ENCODE measurements around the gene TMEM92.

The TMEM92 gene

DNA sequence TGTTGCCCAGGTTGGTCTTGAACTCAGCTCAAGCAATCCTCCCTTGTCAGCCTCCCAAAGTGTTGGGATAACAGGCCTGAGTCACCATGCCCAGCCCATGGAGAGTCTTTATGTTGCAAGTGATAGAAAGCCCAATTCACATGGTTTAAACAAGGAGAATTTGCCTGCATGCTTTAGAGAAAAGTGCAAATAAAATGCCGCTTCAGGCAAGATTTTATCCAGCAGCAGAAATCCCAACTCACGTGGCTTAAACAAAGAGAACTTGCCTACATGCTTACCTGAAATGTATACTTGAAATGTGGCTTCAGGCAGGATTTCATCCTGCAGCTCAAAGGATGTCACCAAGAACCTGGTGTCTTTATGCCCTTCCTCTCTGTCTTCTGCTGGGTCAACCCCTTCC is 42.9 kb downstream of the TMEM92 start:
- no peak overlapping the region for H3K27ac Mint-ChIP-seq
- H3K4me3 Mint-ChIP-seq = no peak overlapping the region
- peaks cover 22% of the 10 kb centered on the region for H3K27me3 Mint-ChIP-seq
- ATAC-seq = no peak
- no peaks in the 10 kb centered on the region for H3K4me1 Mint-ChIP-seq
- no peaks in the 10 kb centered on the region for H3K36me3 Mint-ChIP-seq
- no peaks in the 10 kb centered on the region for H3K9me3 Mint-ChIP-seq

DNA sequence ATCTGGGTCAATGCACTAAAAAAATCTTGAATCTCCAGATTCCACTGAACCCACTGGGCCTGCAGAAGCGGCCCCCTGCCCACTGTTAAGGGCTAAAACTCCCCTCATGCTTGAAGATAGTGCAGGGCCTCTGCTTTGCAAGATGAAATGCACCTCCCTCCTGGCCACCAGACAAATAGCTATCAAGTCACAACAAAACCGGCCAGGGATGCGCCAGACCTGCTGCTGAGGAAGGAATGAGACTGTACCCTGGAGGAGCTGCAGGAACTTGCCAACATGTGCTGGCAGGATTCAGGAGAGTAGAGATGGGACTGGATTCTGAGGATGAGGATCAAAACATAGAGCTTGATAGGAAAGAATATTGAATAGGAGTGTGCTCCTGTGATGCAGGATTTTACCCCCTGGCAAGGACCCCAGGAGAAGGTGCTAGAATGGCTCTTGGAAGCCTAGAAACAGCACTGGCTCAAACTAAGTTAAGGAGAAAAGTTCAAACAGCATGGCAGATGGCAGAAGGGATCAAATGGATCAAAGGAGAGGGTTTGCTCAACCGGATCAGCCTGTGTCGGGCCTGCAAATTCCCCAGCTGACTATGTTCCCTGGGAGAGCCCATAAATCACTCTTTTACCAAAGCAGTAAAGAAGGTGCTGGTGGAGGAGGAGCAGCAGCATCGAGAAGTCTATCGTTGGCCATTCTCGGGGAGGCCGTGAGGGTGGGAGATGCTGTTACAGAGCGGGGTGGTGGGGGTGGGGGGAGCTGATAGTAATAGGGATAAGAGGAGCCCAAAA is 44.4 kb downstream of the TMEM92 start:
- H3K4me1 Mint-ChIP-seq = no peaks in the 10 kb centered on the region
- H3K27ac Mint-ChIP-seq = no peak overlapping the region
- H3K36me3 Mint-ChIP-seq = no peaks in the 10 kb centered on the region
- H3K4me3 Mint-ChIP-seq = no peak overlapping the region
- H3K27me3 Mint-ChIP-seq = peaks cover 7% of the 10 kb centered on the region
- H3K9me3 Mint-ChIP-seq = no peaks in the 10 kb centered on the region
- ATAC-seq = no peak

DNA sequence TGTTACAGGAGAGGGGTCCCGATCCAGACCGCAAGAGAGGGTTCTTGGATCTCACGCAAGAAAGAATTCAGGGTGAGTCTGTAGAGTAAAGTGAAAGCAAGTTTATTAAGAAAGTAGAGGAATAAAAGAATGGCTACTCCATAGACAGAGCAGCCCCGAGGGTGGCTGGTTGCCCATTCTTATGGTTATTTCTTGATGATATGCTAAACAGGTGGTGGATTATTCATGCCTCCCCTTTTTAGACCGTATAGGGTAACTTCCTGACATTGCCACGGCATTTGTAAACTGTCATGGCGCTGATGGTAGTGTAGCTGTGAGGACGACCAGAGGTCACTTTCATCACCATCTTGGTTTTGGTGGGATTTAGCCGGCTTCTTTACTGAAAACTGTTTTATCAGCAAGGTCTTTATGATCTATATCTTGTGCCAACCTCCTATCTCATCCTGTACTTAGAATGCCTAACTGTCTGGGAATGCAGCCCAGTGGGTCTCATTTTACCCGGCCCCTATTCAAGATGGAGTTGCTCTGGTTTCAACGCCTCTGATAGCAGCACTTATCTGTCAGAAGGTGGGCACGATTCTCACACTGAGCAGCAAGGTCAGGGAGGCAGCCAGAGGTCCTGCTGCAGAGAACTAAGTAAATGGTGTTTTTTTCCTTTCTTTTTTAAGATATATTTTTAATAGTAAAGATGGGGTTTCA is 45.2 kb downstream of the TMEM92 start:
- no peaks in the 10 kb centered on the region for H3K27me3 Mint-ChIP-seq
- ATAC-seq = no peak
- no peaks in the 10 kb centered on the region for H3K4me1 Mint-ChIP-seq
- H3K9me3 Mint-ChIP-seq = no peaks in the 10 kb centered on the region
- H3K27ac Mint-ChIP-seq = no peak overlapping the region
- no peak overlapping the region for H3K4me3 Mint-ChIP-seq
- H3K36me3 Mint-ChIP-seq = no peaks in the 10 kb centered on the region

DNA sequence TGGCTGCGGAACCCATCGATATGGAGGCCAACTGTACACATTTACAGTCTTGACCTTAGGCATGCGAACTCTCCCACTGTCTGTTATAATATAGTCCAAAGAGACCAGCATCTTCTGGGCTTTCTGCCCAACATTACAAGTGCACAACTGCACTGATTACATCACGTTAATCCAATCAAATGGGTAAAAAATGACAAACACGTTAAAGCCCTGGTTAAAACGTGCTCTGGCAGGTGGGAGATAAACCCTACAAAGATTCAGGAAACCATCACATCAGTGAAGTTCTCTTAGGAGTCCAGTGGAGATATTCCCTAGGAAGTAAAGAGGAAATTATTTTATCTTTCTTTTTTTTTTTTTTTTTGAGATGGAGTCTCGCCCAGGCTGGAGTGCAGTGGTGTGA is 48.0 kb downstream of the TMEM92 start:
- Mint-ChIP-seq H3K36me3 (no peaks in the 10 kb centered on the region), H3K4me1 (peaks cover 6% of the 10 kb centered on the region), H3K9me3 (no peaks in the 10 kb centered on the region), H3K27ac (no peak overlapping the region), H3K4me3 (no peak overlapping the region), H3K27me3 (no peaks in the 10 kb centered on the region)
- no peak for ATAC-seq

DNA sequence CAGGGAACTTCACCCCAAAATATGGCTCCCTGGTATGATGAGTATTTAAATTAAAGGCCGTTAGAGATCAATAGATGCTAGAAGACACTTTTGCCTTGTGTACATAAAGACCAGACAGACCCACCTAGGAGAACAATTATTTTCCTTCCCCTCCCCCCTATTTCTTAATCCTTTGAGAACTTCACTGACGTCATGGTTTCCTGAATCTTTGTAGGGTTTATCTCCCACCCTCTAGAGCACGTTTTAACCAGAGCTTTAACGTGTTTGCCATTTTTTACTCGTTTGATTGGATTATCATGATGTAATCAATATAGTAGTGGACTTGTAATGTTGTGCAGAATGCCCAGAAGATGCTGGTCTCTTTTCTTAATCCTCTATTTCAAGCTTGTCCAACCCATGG is 48.8 kb downstream of the TMEM92 start:
- Mint-ChIP-seq H3K36me3 (no peaks in the 10 kb centered on the region), H3K4me1 (peaks cover 6% of the 10 kb centered on the region), H3K27me3 (no peaks in the 10 kb centered on the region), H3K9me3 (no peaks in the 10 kb centered on the region), H3K27ac (no peak overlapping the region), H3K4me3 (no peak overlapping the region)
- no peak for ATAC-seq

DNA sequence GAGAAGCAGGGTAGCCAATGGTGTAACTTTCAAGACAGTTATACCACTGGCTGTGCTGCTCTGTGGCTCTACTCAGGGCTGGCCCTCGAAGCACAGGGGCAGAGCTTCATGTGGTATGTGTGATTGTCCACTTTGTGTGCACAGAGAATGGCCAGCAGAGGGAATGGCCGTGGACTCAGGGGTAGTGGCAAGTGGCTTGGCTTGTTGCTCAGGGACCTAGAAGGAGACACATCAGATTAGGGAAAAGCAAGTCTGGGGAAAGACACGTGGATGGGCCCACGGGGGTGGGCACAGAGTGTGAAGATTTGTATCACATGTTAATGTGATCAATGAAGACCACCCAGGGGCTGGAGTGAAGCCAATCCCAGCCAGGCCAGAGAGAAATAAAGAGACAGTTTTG is 51.6 kb downstream of the TMEM92 start:
- H3K4me3 Mint-ChIP-seq = no peak overlapping the region
- H3K4me1 Mint-ChIP-seq = peaks cover 6% of the 10 kb centered on the region
- peaks cover 20% of the 10 kb centered on the region for H3K27me3 Mint-ChIP-seq
- H3K27ac Mint-ChIP-seq = no peak overlapping the region
- no peaks in the 10 kb centered on the region for H3K9me3 Mint-ChIP-seq
- no peaks in the 10 kb centered on the region for H3K36me3 Mint-ChIP-seq
- no peak for ATAC-seq

DNA sequence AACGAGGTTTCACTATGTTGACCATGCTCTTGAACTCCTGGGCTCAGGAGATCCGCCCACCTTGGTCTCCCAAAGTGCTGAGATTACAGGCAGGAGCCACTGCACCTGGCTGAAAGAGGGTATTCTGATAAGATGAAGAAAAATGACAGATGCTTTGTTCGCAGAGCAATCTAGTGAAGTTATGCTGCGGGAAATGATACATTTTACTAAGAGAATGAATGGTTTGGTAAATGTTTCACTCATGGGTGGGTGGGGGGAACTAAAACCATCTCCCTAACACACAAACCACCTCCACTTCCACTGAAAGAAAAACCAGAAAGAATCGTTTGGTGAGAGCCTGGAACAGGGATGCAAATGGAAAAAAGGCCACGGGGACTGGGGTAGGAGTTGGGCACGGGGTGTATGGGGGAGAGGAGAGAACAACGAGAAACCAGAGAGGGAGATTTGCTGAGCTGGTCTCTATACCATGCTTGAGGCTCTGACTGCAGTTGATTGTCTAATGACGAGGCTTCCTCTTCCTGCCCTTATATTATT is 52.6 kb downstream of the TMEM92 start:
- H3K4me1 Mint-ChIP-seq = peaks cover 6% of the 10 kb centered on the region
- H3K9me3 Mint-ChIP-seq = no peaks in the 10 kb centered on the region
- peak; percentile 31 for ATAC-seq
- H3K27ac Mint-ChIP-seq = no peak overlapping the region
- H3K27me3 Mint-ChIP-seq = peaks cover 20% of the 10 kb centered on the region
- H3K36me3 Mint-ChIP-seq = no peaks in the 10 kb centered on the region
- no peak overlapping the region for H3K4me3 Mint-ChIP-seq

DNA sequence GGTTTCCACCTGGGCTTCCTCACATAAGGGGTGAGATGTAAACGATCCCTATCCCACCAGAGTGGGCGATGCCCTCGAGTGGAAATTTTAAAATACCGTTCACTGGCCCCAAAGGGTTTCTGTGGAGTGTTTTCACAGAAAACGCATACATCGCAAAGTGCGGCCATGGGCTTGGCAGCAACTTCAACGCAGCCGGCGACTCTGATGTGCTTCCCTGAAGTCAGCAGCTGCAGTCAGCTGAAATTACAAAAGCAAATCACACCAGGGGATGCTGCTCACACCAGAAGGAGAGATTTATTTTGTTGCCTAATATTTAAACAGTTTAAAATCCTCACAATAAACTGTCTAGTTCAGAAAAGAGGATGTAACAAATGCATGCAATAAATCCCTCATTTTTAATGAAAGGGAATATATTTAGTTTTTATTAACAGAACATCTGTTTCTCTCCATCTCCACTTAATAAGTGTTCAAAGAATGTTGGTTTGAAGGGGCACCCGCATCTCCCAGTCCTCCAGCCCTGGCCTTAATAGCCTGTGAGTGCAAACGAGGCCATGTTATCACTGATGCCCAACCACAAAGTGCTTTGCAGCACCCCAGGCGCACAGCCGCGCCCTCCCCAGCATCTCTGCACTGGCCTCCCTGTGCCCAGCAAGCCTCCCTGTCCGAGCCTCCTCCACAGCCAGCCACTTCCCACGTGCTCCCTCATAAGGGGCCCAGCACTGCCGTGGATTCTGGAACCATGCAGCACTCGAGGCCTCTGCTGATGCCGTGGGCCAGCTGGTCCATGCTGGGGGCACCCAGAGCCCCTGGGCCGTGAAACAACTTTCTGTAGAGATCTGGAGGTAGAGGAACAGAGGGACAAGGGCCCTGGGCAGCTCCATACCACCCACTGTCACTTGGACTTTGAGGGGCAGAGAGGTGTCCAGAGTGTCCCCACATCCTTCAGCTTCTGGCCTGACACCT is 54.4 kb downstream of the TMEM92 start:
- no peak for ATAC-seq
- Mint-ChIP-seq H3K27me3 (peaks cover 33% of the 10 kb centered on the region), H3K9me3 (no peaks in the 10 kb centered on the region), H3K4me1 (peaks cover 6% of the 10 kb centered on the region), H3K36me3 (no peaks in the 10 kb centered on the region), H3K27ac (no peak overlapping the region), H3K4me3 (no peak overlapping the region)

DNA sequence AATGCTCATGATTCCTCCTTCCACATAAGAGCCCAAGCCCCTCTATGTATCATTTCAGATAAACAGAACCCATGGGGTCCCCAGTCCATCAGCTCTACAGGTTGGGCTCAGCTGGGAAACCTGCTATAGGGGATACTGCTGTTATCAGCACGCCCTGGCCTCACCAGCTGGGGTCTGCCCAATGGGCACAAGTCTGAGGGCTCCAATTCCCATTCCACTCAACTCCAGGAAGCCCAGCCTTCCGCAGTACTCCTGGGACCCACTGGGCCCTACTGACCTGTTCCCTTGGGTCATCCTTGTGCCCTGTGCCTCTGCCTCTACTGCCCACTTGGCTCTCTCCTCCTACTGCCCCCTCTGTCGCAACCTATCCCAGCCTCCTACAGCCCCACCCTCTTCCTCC is 55.5 kb downstream of the TMEM92 start:
- peaks cover 6% of the 10 kb centered on the region for H3K4me1 Mint-ChIP-seq
- H3K27me3 Mint-ChIP-seq = peaks cover 39% of the 10 kb centered on the region
- no peak overlapping the region for H3K27ac Mint-ChIP-seq
- H3K9me3 Mint-ChIP-seq = no peaks in the 10 kb centered on the region
- ATAC-seq = no peak
- H3K36me3 Mint-ChIP-seq = no peaks in the 10 kb centered on the region
- H3K4me3 Mint-ChIP-seq = no peak overlapping the region

DNA sequence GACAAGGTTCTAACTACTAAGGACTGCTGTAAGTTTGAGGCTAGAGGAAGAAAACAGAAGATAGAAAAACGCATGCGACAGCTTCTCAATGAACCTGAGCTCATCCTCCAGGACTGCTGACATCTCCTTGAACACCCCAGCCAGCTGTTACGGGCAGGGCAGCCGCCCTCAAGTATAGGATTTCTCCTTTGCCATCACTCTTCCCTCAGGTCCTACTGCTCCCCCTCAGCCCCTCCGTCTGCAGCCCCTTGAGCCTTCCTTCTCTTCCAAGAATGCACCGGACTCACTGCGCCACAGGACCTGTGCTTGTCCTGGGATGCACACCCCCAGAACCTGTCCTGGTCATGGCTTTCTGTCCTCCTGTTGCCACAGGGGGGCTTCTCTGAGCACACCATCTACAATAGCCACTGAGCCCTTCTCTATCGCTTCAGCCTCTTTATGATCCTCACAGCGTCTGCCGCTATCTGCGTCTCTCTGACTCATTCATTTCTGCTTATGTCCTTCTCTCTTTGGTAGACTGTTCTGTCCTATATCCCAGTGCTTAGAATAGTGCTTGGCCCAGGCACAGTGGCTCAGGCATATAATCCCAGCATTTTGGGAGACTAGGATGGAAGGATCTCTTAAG is 56.0 kb downstream of the TMEM92 start:
- H3K36me3 Mint-ChIP-seq = no peaks in the 10 kb centered on the region
- H3K4me1 Mint-ChIP-seq = peaks cover 6% of the 10 kb centered on the region
- no peak overlapping the region for H3K27ac Mint-ChIP-seq
- peaks cover 39% of the 10 kb centered on the region for H3K27me3 Mint-ChIP-seq
- H3K4me3 Mint-ChIP-seq = no peak overlapping the region
- no peaks in the 10 kb centered on the region for H3K9me3 Mint-ChIP-seq
- no peak for ATAC-seq
